GM12872 (cell line): Measurements from ENCODE around the gene RIT2.

Source experiments
- TF ChIP-seq, protein P1 (sequence below): IDR thresholded peaks from 3 replicates; pipeline ENCODE4 v1.5.1; 2011; ENCODE audit warnings: low read depth, mild to moderate bottlenecking, low read length, moderate library complexity; ENCODE audit not compliant: insufficient read depth

Gene RIT2

DNA sequence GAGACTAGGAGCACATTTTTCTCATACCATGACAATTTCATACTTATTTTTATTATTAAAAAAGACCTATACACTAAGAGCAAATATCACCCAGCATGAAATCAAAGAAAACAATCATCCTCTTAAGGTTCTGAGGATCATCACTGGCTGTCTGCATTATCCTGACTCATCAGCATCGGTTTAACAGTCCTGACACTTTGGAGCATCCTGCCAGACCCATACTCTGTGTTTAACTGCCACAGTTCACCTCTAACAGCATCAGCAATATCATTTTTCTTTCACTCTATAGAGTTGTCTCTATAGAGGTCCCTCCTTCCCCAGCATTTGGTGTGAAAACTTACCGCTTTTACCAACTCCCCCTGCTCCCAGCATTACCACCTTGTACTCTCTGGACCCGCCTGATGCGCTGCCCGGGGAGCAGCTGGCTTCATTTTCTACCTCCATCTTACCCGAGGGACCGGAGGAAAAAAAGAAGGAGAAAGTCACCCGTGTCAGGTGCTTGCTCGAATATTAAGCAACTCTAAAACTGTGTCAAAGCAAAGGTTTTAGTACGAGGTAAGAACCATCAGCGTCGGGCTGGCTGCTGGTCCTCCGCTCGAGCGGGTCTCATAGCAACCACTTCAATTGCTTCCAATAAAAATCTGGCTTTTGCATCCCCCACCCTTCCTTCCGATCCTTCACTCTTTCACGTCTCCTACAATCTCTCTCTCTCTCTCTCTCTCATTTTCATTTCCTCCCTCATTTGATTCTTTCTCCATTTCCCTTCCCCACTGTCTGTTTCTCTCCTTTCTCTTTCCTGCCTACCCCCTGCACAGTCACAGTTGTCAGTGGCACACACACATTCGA lies at the start of gene RIT2:
TSS of gene RIT2 (minus strand) at position 610 of the 846 bp plus-strand sequence.
- TF ChIP-seq, protein P1, sequence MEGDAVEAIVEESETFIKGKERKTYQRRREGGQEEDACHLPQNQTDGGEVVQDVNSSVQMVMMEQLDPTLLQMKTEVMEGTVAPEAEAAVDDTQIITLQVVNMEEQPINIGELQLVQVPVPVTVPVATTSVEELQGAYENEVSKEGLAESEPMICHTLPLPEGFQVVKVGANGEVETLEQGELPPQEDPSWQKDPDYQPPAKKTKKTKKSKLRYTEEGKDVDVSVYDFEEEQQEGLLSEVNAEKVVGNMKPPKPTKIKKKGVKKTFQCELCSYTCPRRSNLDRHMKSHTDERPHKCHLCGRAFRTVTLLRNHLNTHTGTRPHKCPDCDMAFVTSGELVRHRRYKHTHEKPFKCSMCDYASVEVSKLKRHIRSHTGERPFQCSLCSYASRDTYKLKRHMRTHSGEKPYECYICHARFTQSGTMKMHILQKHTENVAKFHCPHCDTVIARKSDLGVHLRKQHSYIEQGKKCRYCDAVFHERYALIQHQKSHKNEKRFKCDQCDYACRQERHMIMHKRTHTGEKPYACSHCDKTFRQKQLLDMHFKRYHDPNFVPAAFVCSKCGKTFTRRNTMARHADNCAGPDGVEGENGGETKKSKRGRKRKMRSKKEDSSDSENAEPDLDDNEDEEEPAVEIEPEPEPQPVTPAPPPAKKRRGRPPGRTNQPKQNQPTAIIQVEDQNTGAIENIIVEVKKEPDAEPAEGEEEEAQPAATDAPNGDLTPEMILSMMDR = no peak

GRCh38 chr18:43161528-43161927 lies 46.0 kb upstream of the RIT2 start:
- TF ChIP-seq, protein P1 = no peak

DNA sequence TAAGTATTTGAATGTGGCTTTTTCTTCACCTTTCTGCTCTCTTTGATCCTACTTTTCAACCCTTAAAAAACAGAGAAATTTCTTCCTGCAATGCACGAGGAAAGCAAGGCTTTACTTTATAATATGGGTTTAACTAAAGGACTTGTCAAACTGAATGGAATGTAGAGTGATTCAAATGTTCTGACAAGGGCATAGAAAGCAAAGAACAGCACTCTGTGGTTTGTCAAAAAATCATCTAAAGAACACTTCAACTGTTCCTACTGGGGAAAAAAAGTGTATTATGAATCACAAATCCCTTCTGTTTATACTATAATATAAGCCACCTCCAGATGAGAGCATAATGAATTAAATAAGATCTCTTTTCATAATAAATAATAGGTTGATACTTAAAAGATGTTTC lies 45.0 kb upstream of the RIT2 start:
- TF ChIP-seq, protein P1 = no peak

DNA sequence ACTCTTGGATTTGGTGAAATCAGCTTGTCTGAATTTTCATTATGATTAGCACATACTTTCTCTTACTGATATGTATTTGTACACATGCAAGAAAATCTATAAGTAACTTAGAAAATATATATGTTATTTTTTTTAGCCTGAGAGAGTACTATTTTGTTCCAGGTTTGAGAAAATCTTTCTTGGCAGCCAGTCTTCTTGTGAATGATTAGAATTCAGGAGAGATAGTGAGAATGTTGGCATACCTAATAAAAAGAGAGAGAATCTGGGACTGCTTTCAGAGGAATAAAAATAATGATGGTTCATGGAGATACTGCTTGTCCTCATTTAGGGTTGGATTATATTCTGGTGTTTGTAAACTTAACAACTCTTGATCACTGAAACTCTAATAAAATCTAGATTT lies 44.4 kb upstream of the RIT2 start:
- TF ChIP-seq, protein P1 = no peak

DNA sequence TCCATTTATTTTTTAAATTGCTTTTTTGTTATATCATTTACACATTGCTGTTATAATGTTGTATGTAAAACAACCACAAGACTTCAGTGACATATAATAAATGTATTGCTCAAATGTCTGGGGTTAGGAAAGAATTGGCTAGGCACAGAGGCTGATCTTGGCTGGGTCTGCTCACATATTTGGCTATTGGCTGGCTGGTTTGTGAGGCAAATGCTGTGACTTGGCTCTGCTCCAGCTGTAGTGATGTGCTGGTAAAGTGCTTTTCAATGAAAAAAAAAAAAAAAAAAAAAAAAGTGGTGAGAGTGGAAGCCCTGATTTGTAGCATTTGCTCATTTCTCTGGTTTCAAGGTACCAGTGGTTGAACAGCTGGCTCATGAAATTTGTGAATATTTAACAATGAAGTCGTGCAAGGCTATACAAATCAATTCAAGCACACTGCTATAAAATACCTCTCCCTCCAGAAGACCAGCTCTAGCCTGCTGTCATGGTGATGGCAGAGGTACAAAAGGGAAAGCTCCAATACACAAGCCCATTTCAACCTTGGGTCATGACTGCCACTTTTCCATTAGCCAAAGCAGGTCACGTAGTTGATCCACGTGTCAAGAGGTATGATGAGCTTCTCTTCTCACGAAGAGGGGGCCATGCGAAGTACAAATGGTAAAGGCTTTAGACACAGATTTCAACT lies 43.7 kb upstream of the RIT2 start:
- TF ChIP-seq, protein P1 = no peak

DNA sequence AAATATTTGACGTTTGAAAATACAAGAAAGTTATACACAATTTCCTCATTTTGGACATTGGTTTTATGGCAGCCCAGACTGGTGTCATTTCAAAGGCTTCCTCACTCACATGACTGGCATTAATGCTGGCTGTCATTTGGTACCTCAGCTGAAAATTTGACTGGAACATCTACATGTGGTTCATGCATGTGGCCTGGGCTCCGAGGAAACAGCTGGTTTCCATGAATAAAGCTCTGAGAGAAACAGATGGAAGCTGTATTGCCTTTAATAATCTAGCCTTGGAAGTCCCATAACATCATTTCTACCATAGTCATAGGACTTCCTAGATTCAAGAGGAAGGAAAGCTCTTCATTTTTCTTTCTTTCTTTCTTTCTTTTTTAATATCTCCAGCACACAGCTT lies 42.9 kb upstream of the RIT2 start:
- TF ChIP-seq, protein P1 = no peak

DNA sequence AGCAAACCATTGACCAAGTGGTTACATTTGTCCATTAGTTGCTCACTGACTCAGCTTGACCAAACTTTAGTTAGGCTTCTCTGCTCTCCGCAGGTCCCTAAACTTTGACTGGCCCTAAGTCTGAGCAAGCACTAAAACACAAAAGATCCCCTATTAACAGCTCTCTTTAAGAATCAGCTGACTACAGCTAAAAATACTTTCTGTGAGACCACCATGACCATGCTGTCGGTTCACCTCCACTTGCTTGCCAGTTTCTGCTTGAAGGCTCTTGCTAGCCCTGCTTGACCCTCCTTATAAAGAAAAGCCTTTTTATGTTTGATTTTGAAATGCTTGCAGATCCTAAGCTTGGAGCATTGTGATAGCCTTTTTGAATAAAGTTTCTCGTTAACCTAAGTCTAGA lies 40.4 kb upstream of the RIT2 start:
- TF ChIP-seq, protein P1 = no peak
